Stimulated activated CD8-positive, alpha-beta memory T cell treated with anti-CD3 and anti-CD28 coated beads, Interleukin-15, amount 100 ng/mL, for 4 hours (primary cell): ENCODE measurements around the gene OTOGL.
"Not testable (repeated sequence)": the region's sequence is repeated elsewhere in the genome, so short reads cannot be mapped to it uniquely, and the experiment has no call there.

Experiments
- DNase-seq, 2 donors: peaks; one replicate each; pipeline ENCODE4 v3.0.0-alpha.2; 2020; ENCODE audit warnings: low read depth in 2 of 2

Gene OTOGL

DNA sequence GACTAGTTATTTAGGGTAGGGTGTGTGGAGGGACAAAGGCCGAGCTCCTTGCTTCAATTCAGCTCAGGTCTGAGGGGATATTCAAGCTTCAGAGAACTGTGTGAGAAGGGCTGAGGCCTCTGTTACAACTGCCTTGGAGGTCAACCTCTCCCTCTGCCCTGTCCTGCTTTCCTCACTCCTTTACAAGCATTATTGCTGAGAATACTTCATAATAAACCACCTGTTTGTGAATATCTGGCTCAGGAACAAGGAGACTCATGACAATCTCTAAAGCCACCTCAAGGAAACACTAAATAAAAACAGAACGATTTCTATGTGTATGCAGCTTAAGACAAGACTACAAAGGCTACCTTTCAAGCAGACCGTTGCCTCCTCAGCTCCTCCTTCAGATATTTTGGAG lies 21.7 kb downstream of the OTOGL start:
- DNase-seq: no peak

DNA sequence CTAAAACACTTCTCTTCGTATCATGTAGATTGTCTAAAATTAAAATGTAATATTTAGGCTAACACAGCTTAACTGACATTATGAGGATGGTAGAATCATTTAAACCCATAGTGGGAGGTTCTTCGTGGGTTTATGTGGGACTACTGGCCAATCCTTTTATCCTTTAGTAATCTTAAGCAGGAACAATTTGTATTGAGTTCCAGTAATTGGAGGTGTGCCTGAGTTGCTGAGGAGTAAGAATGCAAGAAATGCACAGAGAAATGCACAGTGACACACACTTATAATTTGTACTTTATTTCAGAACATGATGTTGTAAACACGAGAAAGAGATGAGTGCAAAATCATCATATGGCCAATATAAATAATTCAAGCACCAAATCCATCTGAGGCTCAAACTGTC lies 22.3 kb downstream of the OTOGL start:
- DNase-seq: no peak

DNA sequence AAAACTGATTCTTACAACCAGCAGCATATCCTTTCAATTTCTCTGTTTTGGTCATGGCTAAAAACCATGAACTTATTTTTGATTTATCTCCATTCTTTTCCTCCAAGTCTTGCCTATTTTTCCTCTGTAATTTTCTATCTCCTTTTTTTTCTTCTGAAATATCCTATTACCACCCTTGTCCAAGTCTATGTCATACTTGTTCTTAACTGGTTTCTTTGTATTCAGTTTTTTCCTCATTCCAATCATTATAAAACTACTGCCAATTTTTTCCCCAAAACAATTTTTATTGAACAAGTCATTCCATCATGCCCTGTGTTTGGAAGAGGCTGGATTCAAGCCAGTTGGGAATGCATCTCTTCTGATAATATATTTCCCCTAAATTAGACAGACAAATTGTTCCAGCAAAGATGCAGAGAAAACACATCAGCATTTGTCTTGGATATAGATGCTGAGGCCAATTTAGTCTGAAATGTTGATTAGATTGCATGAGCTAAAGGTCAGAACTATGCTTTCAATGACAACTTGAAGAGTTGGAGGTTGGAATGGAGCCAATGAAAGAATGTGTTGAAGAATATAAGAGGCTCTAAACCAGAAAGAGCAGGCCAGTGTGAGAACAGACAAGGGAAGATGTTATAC lies 30.7 kb downstream of the OTOGL start:
- DNase-seq: no peak

DNA sequence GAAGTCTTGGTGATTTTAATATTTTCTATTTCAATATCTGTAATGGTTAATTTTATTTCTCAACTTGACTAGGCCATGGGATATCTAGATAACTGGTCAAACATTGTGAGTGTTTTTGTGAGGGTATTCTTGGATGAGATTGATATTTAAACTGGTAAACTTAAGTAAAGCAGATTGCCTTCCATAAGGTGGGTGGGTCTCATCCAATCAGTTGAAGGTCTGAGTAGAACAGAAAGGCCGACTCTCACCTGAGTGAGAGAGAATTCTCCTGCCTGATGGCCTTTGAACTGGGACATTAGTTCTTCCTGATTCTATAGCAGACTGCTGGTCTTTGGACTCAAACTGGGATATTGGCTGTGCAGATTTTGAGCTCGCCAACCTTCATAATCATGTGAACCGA lies 36.3 kb downstream of the OTOGL start:
- DNase-seq: no peak

DNA sequence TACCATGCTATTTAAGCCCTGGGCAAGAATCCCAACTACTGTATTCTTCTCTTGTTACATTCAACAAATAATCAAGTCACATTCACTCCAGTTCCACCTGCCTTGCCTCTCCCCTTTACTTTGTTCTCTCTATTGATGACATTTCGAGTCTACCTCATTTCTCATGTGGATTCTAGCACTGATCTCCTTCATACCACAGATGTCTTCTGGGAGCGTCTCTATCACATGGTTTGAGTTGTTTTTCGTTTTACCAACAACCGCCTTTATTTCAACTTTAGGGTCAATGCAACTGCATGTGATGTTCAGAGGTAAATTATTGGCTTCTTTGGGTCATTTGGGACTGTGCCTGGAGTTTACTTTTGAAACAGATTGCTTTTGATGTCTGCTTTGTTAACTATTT lies 40.7 kb downstream of the OTOGL start:
- DNase-seq: no peak

DNA sequence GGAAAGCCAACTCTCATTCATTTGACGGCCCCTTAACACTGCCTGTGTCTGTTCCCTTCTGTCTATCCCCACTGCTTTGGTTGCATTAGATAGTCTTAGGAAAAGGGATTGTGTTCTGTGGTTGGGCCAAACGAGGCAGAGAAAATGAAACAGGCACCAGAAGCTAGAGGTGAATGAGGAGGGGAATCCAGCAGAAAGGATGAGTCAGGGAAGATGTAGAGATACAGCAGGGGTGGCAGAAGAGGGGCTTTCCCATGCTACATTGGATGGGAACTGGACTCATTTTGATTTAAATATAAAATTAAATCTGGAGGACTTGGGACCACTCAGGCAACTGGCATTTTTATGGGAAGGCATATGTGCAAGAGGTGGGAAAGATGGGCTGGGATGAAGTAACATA lies 43.3 kb downstream of the OTOGL start:
- no peak for DNase-seq

DNA sequence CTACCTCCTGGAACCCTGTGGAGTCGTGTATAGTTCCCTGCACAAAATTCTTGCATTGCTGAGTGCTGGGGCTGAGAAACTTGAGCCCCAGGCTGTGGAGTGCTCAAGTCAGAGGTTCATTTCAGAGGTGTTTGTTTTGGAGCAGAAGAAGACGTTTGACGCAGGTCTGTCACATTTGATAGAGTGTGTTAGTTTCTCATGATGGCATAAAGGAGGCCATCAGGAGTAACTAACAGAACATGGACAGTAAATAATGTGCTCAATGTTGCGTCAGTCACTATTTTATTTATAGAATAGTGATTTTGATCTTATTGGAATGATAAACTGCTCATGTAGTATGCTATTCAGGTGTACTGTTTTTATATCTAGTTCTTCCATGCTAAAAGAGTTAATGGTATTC lies 44.2 kb downstream of the OTOGL start:
- DNase-seq: no peak

DNA sequence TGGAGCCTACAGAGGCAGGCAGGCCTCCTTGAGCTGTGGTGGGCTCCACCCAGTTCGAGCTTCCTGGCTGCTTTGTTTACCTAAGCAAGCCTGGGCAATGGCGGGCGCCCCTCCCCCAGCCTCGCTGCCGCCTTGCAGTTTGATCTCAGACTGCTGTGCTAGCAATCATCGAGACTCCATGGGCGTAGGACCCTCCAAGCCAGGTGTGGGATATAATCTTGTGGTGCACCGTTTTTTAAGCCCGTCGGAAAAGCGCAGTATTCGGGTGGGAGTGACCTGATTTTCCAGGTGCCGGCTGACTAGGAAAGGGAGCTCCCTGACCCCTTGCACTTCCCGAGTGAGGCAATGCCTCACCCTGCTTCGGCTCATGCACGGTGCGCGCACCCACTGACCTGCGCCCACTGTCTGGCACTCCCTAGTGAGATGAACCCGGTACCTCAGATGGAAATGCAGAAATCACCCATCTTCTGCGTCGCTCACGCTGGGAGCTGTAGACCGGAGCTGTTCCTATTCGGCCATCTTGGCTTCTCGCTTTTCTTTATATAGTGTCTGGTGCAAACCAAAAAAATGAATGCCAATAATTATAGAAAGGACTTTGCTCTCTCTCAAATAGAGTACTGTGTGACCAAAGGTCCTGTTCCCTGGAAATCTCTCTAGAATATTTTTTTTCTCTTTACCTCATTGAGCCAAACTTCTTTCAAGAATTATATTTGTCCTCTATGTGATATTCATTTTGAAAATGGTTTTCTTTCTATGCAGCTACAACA lies 50.4 kb downstream of the OTOGL start:
- DNase-seq: not testable (repeated sequence)

DNA sequence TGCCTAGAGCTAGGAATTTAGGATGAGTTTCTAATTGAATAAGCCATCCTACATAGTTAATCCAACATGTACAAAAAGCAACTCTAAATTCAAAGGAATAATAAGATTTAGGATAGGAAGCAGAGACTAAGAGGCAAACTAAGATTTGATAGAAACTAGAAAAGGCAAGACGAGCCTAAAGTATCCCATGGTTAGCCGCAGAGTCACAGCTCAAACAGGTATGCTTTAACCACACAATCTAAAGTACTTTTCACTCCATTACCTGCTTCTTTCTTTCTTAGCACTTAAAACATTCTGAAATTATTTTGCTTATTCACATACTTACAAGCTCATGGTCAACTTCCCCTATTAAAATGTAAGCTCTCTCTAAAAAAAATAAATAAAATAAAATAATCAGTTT lies 51.8 kb downstream of the OTOGL start:
- DNase-seq: no peak

DNA sequence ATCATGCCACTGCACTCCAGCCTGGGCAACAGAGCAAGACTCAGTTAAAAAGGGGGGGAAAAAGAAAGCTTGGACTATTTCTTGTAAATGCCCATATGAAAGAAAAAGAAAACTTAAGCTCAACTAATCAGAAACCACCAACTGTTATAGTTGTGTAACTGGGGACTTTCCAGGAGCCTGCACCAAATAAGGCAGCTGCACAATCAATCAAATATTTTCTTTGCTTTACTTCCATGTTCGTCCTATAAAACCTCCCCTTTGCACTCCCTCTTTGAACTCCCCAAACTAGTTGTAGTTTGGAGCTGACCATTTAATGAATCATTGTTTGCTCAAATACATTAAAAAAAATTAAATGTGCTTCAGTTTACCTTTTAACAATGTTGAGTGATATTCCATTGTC lies 54.9 kb downstream of the OTOGL start:
- no peak for DNase-seq

DNA sequence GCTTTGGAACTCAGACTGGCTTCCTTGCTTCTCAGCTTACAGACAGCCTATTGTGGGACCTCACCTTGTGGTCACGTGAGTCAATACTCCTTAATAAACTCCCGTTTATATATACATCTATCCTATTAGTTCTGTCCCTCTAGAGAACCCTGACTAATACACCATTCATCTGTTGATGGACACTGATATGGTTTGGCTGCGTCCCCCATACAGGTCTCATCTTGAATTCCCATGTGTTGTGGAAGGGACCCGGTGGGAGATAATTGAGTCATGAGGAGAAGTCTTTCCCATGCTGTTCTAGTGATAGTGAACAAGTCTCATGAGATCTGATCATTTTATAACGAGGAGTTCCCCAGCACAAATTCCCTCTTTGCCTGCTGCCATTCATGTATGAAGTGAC lies 57.0 kb downstream of the OTOGL start:
- DNase-seq: no peak

DNA sequence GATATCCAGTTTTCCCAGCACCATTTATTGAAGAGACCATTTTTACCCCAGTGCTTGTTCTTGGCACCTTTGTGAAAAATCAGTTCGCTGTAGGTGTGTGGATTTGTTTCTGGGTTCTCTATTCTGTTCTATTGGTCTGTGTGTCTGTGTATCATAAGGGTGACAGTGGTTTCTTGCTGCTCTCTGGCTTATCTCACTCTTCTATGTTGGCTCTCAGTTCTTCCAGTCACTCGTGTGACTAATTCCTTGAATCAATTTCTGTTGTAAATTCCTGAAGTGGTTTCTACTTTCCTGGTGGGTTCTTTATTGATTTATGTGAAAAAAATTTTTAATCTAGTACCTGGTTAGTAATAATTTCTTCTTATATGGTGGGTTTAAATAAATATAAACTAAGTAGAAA lies 58.3 kb downstream of the OTOGL start:
- no peak for DNase-seq

DNA sequence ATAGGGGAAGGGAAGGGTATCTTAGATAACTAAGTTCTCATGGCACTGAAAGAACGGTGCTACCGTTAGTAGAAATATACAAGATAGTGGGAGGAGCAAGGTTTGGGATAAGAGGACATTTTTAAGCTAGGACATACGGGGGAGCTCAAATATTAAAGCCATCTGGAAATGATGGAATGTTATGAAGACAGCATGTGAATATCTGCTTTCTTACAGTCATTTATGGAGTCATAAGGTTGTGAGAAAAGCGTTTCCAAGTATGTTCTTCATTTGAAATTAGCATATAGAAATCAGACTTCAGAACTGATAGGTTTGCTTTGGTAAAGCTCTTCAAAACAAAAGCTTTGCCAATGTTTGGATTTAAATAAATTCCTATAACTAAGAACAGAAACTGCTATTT lies 62.3 kb downstream of the OTOGL start:
- no peak for DNase-seq

DNA sequence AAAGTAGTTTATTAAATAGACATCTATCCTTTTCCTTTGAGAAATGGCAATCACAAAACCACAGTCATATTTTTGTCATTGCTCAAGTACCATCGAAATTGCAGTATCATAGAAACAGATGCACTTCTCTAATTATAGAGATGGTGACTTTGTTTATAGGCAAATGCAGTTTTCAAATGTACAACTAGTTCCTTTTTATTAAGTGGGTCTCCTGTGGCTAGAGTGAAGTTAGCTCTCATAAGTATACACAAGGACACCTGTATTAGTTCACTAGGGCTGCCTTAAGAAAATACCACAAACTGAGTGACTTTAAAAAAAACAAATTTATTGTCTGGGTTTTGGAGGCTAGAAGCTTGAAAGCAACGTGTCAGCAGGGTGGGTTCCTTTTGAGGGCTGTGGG lies 62.8 kb downstream of the OTOGL start:
- no peak for DNase-seq

DNA sequence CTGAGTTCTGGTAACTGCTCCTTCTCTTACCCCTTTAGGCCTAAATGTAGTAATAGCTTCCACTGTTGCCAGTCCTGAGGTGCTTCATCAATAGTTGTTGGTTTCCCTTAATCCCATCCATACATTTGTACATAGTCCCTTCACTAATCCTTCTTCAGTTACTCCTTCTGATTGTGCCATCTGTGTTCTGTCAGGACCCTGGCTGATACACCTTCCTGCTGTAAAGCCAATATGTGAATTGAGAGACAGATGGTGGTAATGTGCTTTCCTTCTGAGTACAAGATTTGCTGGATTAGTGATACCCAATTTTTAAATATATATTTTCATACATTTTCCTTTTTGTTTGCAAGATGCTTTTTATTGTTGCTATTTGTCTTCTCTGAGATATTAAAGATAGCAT lies 66.4 kb downstream of the OTOGL start:
- DNase-seq: no peak

DNA sequence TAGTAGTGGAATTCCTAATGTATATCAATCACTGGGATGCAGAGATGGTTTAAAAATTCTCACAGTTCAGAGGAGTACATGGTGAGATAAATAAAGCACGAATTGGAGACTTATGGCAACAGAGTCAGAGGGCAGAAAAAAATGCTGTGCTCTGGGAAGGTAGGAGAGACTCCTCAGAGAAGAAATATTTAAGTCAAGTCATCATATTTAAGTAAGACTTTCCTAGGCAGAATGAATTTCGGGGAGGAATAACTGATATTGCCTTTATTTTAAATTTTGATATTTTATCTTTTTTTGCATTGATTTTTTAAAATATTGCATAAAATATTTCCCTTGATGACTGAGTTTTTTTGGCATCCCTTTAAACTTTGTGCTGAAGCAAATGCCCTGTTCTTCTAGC lies 67.4 kb downstream of the OTOGL start:
- no peak for DNase-seq

DNA sequence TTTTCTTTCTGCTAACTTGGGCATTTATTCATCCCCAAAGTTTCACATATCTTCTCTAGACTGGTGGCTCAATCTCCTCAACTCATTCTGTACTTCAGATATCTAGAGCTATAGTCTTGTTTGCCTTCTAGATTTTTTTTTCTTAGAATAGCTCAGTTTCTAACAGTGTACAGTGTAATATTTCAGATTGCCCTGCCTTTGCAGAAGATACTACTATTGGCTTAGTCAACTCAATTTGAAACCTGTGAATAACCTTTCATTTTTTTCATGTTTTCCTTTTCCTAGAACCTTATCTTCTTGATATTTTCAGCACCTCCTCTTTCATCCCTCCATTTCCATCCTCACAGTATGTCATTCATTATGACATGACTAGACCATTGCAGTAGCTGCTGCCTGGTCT lies 69.6 kb downstream of the OTOGL start:
- no peak for DNase-seq

DNA sequence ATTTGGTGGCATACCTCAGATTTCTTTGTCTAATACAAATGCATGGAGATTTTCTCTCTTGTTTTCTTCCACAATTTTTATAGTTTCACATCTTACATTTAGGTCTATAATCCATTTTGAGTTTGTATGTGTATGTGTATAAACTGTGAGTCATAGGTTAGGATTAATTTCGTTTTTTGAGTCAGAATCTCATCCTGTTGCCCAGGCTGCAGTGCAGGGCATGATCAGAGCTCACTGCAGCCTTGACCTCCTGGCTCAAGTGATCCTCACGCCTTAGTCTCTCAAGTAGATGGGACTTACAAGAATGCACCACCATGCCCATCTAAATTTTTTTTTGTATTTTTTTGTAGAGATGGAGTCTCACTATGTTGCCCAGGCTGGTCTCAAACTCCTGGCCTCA lies 71.6 kb downstream of the OTOGL start:
- DNase-seq: no peak

DNA sequence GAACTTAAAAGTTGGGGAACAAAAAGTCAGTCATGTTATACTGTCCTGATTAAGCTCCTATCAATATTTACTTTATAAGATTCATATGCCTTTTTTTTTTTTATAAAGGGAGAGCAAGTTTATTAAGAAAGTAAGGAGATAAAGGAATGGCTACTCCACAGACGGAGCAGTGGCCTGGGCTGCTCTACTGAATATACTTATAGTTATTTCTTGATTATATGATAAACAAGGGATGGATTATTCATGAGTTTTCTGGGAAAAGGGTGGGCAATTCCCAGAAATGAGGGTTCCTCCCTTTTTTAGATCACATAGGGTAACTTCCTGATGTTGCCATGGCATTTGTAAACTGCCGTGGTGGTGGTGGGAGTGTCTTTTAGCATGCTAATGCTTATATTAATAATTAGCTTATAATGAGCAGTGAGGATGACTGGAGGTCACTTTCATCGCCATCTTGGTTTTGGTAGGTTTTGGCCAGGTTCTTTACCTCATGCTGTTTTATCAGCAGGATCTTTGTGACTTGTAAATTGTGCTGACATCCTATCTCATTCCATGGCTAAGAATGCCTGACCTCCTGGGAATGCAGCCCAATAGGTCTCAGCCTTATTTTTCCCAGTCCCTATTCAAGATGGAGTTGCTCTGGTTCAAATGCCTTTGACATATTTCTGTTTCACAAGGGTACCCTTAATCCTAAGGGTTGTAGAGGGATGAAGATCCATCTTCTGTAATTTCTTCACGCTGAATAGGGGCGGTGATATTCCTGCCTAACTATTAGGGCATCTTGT lies 73.9 kb downstream of the OTOGL start:
- DNase-seq: no peak

DNA sequence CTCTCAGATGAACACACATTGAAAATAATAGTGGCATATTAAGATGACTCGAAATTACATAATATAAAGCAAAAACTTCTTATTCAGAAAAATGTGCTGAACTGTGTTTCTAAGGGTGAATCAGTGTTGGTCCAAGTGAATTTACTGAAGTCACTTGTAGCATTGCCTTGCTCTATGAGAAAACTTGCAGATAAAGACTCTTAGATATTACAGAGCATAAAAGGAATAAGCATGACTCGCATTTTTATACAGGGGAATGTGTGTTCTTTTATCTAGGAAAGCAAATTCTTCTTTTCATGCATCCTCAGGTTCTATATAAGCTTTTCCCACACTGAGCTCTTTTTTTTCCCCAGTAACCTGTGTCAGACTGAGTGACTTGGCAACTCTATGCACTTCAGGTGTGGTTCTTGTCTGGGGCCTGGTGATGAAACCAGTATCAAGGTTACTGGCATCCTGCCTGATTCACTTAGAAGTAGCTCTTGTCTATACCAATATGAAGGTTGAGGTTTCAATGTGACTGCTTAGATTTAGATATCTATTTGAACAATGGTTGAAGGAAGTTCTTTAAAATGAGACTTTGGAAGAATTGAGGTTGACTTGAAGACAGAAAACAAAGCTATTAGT lies 76.1 kb downstream of the OTOGL start:
- DNase-seq: no peak

DNA sequence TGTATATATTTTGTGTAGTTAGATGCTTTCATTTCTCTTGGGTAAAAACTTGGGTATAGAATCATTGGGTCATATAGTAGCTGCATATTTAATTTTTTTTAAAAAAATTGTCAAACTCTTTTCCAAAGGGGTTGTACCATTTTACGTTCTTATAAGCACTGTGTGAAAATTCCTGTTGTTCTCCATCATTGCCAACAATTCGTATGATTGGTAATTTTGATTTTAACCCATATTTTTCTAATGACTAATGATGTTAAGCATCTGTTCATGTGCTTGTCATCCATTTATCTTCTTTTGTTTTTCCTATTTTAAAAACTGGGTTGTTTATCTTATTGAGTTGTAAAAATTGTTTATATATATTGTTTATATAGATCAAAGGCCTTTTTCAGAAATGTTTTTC lies 77.4 kb downstream of the OTOGL start:
- no peak for DNase-seq

DNA sequence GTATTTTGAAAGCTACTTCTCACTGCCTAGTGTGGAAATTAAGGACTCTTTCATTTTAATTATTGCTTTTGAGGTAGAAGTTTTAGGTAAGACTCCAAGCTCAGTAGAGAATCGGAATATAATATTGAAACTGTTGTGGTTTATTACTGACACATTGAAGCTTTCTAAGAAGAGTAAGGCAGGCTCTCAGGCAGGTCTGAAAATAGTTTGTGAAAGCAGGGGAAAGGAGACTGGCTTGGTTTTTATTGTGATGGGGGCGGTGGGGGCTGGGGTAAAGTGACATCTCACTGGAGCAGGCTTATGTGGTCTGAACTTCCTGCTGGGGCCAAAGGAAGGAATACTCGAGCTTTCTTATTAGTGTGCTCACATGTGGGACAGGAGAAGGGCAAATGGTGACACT lies 79.5 kb downstream of the OTOGL start:
- DNase-seq: no peak

DNA sequence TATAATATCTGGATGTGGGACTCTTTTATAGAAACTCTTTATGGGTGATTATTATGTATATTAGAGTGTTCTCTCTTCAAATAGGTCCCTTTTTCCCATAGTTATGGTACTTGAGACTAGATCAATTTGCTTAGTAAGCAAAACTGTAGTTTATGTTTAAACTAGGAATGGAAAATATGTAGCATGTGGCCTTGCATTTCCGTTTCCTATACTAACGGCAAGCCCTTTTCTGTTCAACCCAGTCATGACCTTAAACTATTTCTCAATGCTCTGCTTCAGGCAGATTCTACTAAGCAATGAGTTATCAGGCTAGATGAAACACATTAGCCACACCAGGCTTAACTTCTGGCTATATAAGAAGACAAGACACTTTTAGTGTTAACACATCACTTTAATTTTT lies 84.6 kb downstream of the OTOGL start:
- DNase-seq: no peak
